Measurements from ENCODE around the gene MED26.

DNA sequence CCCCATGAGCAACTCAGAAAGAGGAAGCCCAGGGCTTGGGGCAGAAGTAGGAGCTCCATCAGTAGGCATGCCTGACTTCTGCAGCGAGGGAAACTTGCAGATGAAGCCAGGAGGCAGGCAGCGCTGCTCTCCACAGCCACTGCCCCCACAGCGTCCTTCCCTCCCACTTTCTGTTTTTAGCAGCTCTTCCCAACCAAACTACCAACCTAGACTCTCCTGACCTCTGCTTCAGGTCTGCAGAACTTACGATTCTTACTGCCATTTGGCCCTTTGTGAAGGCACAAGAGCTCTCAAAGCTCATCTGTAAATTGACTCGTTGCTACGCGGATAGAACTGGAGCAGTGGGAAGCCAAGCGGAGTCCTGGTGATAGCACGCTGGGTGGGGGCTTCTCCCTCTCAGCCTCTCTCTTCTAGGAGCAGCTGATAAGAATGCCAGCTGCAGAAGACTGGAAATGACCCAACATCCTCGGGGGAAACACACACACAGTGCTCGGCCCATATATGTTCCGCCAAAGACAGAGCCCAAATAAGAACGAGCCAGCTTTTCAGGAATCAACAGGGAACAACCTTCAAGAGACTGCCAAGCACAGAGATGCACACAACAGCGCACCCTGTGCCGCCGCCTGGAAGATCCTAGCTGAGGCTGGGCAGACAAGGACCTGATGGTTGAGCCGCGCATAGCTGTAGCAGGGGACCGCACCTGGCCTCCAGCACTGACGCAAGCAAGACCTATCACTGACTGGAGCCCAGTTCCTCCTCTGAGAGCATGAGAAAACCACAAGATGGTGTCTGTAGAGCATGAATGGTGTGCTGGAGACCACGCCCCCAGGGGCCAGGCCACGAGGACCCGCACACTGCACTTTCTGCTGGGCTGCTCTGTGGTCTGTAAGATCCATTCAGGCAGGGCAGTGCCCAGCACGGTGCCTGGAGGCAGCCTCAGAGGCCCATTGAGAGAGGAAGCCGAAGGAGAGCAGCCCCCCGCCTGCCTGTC, 39.9 kb downstream of the MED26 start:
- TF ChIP-seq EZH2 (IDR thresholded peaks at IDR 0.05) (no peak), POLR2AphosphoS5 (IDR thresholded peaks at IDR 0.05; ENCODE audit: borderline replicate concordance, low read depth, low read length) (no peak), FOXP2 (optimal IDR thresholded peaks at IDR 0.05; ENCODE audit: control extremely low read depth, extremely low read length, insufficient read depth) (no peak)

Measured in SK-N-MC (cell line).